Measurements from ENCODE around the gene IL1F10.

IL1F10 gene

GRCh38 chr2:113067681-113068080 is at the start of gene IL1F10:
TSS of gene IL1F10 (plus strand) at chr2:113067970. CDS start at chr2:113072739, 4,769 bp downstream.
- no peak for DNase-seq

- no peak for DNase-seq
Observed at GRCh38 chr2:113018509-113018908, 49.3 kb upstream of the IL1F10 start.

GRCh38 chr2:113021312-113021711 is 46.5 kb upstream of the IL1F10 start:
- DNase-seq = no peak

DNA sequence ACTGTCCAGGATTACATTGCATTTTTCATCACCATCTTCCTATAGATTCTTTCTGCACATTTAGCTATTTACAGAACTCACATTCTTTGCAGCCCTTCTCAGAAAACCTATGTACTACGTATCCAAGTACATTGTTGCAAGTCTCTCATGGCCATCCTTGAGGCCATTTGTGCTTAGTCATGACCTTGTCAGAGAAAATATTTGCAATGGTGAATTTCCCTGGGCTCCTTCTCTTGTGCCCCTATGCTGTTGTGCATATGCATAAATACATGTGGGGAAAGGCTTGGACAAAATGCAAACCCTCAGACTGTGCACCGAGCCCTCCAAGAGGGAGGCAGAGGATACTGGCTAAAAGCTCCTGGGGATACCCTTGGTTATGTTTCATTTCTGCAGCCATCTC is 43.0 kb upstream of the IL1F10 start:
- no peak for DNase-seq

DNA sequence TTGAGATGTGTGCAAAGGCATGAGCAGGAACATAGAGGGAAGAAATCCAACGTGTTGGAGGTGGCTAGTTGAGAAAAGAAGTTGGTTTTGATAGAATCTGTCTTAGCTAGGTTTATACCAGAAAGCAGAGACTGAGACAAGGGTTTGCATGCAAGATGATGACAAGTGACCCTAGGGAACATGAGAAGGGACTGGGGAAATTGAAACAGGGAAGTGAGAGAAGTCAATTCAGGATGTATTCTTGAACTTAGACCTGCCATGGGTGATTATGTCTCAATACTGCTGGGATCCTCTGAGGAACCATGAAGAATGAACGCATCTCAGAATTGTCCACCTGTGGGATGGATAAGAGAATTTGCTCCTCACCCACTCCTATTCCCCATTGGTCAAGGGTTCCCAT is 42.0 kb upstream of the IL1F10 start:
- DNase-seq = no peak

DNA sequence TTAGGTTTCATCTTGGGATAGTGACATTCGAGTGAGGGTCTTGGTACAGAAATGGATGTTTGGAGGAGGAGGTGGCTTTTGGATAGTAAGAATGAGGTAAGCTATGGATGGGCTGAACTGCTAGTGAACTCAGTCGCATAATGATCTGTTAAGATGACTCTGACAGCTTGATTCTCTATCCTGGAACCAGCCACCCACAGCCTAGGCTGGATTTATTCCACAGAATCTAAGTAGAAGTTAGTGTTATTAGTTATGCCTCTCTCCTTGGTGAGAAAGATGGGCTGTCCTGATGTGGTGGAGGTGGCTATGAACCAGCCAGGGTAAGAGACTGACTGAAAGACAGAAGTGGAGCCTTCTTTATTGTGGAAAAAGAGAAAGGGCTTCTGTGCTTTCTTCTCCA is 40.1 kb upstream of the IL1F10 start:
- no peak for DNase-seq

- DNase-seq = no peak
Observed at GRCh38 chr2:113028112-113028511, 39.7 kb upstream of the IL1F10 start.

- DNase-seq = no peak
Observed at GRCh38 chr2:113032737-113033136, 35.0 kb upstream of the IL1F10 start.

- DNase-seq = no peak
Observed at GRCh38 chr2:113034016-113034415, 33.8 kb upstream of the IL1F10 start.

- DNase-seq = no peak
Observed at GRCh38 chr2:113036763-113037162, 31.0 kb upstream of the IL1F10 start.

- DNase-seq = no peak
Observed at GRCh38 chr2:113038291-113038690, 29.5 kb upstream of the IL1F10 start.

GRCh38 chr2:113039158-113039557 is 28.6 kb upstream of the IL1F10 start:
- no peak for DNase-seq

DNA sequence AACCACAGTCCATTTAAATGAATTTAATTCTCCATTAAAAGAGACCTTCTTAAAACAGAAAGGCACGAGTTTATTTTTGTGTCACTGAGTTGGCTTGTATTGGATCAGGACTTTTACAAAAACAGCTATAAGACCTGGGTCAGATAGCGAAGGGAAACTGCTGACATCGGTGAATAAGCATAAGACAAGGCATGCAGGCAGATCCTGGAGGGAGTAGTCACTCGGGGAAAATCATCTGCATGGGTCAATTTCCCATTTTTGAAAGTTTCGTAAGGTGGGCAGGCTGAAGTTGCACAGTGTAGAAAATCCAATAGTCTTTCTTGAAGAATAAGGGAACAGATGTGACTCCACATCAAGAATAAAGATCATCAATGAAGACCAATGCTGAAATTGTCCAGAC is 28.1 kb upstream of the IL1F10 start:
- no peak for DNase-seq

GRCh38 chr2:113041871-113042270 is 25.9 kb upstream of the IL1F10 start:
- DNase-seq = no peak

DNA sequence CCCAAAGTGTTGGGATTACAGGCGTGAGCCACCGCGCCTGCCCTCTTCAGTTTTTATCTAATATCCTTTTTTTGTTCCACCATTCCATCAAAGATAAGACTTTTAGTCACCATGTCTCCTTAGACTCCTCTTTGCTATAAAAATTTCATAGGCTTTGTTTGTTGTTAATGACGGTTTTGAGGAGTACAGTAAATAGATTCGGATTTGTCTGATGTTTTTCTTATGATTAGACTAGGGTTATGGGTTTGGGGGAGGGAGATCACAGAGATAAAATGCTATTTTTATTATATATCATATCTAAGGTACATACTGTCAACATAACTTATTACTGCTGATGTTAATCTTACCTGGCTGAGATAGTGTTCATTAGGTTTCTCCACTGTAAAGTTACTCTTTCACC is 21.3 kb upstream of the IL1F10 start:
- no peak for DNase-seq

DNA sequence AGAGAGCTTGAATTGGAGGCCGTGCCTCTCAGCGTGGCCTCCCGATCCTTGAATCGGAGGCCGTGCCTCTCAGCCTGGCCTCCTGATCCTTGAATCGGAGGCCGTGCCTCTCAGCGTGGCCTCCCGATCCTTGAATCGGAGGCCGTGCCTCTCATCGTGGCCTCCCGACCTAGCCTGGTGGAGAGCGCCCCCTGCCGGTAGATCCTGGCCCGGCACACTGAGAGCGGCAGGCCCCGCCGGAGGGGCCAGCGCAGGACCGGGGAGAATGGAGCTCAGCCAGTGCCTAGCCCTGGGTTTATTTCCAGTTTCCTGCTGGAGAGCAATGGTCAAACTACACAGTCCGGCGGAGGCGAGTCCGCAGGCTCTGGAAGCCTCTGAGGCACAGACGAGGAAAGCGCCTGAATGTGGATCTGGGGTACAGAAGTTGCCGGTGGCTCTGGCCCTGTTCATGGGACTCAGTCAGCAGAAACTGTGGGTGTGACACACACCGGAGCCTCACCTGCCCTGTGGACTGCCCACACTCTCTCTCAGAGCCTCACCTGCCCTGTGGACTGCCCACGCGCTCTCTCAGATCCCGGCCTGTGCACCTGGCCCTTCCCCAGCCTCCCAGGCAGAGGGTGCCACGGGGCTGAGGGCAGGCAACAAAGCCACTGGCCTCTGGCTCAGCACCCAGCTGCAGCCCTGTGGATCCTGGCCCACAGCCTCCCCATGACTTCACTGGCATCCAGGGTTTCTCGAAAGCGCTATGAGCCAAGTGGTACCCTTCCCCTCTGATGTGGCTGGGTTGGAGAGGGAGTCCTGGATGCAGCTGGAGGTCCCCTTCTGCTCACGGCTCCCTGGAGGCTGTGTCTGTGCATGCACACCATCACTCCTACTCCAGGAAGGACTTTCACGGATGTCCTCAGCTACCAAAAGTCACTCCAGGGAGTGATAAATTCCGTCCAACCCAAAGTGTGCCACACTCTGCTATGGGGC is 16.6 kb upstream of the IL1F10 start:
- DNase-seq = no peak

GRCh38 chr2:113052396-113052917 is 15.3 kb upstream of the IL1F10 start, which contains the start of gene IL36B:
TSS of gene IL36B (minus strand) at chr2:113052867.
- DNase-seq = no peak

DNA sequence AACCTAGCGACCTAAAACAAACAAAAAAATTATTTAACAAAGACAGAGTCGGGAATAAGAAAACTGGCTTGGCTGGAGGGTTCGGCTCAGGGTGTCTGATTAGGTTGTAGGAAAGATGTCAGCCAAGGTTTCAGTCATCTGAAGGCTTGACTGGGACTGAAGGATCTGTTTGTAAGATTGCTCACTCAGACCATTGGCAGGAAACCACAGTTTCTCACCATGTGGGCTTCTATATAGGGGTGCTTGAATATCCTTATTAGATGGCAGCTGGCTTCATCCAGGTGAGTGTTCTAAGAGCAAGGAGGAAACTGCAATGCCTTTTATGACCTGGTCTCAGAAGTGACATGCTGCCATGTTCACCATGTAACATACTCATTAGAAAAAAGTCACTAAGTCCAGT is 14.1 kb upstream of the IL1F10 start:
- DNase-seq = no peak

DNA sequence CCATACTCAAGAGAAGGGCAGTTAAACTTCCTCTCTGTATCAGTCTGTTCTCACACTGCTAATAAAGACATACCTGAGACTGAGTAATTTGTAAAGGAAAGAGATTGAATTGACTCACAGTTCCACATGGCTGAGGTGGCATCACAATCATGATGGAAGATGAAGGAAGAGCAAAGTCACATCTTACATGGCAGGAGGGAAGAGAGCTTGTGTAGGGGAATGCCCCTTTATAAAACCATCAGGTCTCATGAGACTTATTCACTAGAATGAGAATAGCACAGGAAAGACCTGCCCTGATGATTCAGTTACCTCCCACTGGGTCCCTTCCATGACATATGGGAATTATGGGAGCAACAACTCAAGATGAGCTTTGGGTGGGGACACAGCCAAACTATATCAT is 13.7 kb upstream of the IL1F10 start:
- no peak for DNase-seq

DNA sequence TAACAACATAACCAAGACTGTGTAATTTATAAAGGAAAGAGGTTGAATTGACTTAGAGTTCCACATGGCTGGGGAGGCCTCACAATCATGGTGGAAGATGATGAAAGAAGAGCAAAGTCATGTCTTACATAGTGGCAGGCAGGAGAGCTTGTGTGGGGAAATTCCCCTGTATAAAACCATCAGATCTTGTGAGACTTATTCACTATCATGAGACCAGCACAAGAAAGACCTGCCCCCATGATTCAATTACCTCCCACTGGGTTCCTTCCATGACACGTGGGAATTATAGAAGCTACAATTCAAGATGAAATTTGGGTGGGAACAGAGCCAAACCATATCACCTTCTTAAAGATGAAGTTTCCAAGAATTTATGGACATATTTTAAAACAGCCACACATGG is 11.2 kb upstream of the IL1F10 start:
- no peak for DNase-seq

GRCh38 chr2:113057117-113057516 is 10.7 kb upstream of the IL1F10 start:
- DNase-seq = no peak

DNA sequence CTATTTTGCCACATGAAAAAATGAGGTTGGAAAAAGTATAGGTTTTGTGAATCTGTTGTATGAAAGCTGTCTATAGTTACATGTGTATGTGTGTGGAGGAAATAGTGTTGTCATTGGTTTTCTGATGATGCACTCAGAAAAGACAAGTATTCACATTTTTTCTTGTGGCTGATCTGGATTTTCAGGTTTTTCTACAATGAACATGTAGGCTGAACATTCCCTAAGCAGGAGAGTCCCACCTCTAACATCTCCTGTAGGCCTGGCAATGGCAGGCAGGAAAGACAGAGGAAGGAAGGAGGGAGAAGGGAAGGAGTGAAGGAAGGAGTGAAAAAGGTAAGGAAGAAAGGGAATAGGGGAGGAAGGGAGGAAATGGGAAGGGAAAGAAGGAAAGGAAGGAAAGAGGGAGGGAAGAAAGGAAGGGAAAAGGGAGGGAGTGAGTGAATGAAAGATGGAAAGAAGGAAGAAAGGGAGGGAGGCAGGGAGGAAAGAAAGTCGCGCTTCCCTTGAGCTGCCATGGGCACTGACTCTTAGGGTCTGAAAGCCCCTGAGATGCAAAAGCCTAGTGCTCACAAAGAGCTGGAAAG is 9.3 kb upstream of the IL1F10 start:
- no peak for DNase-seq

GRCh38 chr2:113058998-113059960 is 8.5 kb upstream of the IL1F10 start, which contains the start of gene IL36RN:
TSS of gene IL36RN (plus strand) at chr2:113059198. CDS start at chr2:113059439, 241 bp downstream.
- DNase-seq = no peak
